Body of pancreas (tissue), 4 donors: ENCODE data around the gene MID1.

Source experiments
- POLR2A ChIP-seq, 3 donors: fragments of 450-650 bp; IDR thresholded peaks; one replicate each; pipeline ENCODE4 v1.6.1; 2016; ENCODE audit warnings: antibody characterized with exemption in 3 of 3, mild to moderate bottlenecking in 2 of 3
- TF ChIP-seq, protein P1 (sequence below), 7 experiments: fragments of 450-650 bp in 4 of 7; fragments of 200-600 bp in 3 of 7; sonication (generic) in 3 of 7; IDR thresholded peaks; one replicate each; pipeline ENCODE4 v1.5.1; 2016 to 2019; ENCODE audit warnings: antibody characterized with exemption in 7 of 7

- TF ChIP-seq POLR2A (IDR thresholded peaks at IDR 0.05): no peak
- TF ChIP-seq, protein P1, sequence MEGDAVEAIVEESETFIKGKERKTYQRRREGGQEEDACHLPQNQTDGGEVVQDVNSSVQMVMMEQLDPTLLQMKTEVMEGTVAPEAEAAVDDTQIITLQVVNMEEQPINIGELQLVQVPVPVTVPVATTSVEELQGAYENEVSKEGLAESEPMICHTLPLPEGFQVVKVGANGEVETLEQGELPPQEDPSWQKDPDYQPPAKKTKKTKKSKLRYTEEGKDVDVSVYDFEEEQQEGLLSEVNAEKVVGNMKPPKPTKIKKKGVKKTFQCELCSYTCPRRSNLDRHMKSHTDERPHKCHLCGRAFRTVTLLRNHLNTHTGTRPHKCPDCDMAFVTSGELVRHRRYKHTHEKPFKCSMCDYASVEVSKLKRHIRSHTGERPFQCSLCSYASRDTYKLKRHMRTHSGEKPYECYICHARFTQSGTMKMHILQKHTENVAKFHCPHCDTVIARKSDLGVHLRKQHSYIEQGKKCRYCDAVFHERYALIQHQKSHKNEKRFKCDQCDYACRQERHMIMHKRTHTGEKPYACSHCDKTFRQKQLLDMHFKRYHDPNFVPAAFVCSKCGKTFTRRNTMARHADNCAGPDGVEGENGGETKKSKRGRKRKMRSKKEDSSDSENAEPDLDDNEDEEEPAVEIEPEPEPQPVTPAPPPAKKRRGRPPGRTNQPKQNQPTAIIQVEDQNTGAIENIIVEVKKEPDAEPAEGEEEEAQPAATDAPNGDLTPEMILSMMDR (IDR thresholded peaks at IDR 0.05): no peak
These were observed 86.6 kb downstream of the MID1 start for GRCh38 chrX:10533696-10534365.
